HUES6 (cell line): Measurements from ENCODE around the gene ST3GAL6.
"Not testable (repeated sequence)": the region's sequence is repeated elsewhere in the genome, so short reads cannot be mapped to it uniquely, and the experiment has no call there.

ENCODE experiments used
- H3K27ac ChIP-seq: 2 replicates; pipeline ENCODE4 v1.7.0; 2013; ENCODE audit warnings: low read depth, mild to moderate bottlenecking, low read length, inconsistent platforms
- H3K27me3 ChIP-seq: 2 replicates; pipeline ENCODE4 v1.6.1; 2013; ENCODE audit warnings: low read length; ENCODE audit not compliant: control insufficient read depth, insufficient read depth
- H3K36me3 ChIP-seq: 2 replicates; pipeline ENCODE4 v1.6.1; 2013; ENCODE audit warnings: low read length; ENCODE audit not compliant: control insufficient read depth, insufficient read depth
- H3K4me1 ChIP-seq: 2 replicates; pipeline ENCODE4 v1.6.1; 2013; ENCODE audit warnings: low read length; ENCODE audit not compliant: control insufficient read depth, insufficient read depth
- H3K4me3 ChIP-seq: 2 replicates; pipeline ENCODE4 v1.5.1; 2013; ENCODE audit warnings: low read depth, low read length
- H3K9ac ChIP-seq: one replicate; pipeline ENCODE4 v1.6.1; 2013; ENCODE audit warnings: mild to moderate bottlenecking, low read length
- H3K9me3 ChIP-seq: 2 replicates; pipeline ENCODE4 v1.6.1; 2013; ENCODE audit warnings: low read depth, low read length; ENCODE audit not compliant: control insufficient read depth, insufficient read depth

Gene ST3GAL6

DNA sequence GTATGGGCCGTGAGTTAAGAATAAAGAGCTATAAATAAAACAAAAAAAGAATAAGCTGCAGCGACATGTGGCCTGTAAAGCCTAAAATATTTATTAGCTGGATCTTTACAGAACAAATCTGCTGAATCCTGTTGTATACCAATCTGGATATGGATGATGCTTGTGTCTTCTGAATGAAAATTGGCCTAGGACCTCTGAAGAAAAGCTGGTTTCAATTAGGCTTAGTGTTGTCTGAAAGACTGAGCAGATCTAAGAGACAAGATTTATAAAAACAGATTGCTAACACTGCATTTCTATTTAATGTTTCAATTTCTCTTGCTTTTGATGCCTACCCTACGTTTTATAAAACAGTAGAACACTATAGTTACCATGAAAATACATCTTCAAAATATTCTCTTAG lies 57.9 kb downstream of the ST3GAL6 start:
- H3K27ac ChIP-seq: no peak overlapping the region

DNA sequence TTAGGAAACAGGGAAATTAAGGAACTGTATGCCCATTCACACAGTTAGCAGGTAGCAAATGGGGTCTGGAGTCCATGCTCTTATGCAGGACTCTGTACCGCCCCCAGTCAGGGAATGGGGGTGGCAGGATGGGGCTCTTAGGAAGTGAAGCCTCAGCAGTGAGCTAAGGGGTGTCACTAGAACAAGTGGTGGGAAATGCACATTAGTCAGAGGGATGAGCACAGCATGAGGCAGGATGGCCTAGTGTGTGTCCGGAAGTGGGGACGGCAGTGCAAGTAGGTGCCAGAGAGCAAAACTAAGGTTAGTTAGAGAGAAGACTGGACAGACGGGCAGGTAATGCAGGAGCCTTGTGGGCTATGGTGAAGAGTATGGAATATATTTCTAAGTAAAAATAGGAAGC lies 60.7 kb downstream of the ST3GAL6 start:
- Histone ChIP-seq H3K9ac (no peak overlapping the region), H3K27me3 (no peaks in the 10 kb centered on the region), H3K4me1 (no peaks in the 10 kb centered on the region; the same call in 1 of the 2 replicates), H3K36me3 (peaks cover 16% of the 10 kb centered on the region), H3K27ac (no peak overlapping the region), H3K9me3 (no peaks in the 10 kb centered on the region), H3K4me3 (no peak overlapping the region)

More for the DNA sequence above, 57.9 kb downstream of the ST3GAL6 start:
- no peak overlapping the region for H3K9ac ChIP-seq
- H3K27me3 ChIP-seq: no peaks in the 10 kb centered on the region
- peaks cover 34% of the 10 kb centered on the region for H3K36me3 ChIP-seq
- peaks cover 5% of the 10 kb centered on the region; the same call in 1 of the 2 replicates for H3K4me1 ChIP-seq
- H3K4me3 ChIP-seq: no peak overlapping the region
- no peaks in the 10 kb centered on the region for H3K9me3 ChIP-seq

GRCh38 chr3:98824256-98824655 lies 61.1 kb downstream of the ST3GAL6 start:
- Histone ChIP-seq H3K36me3 (peaks cover 12% of the 10 kb centered on the region), H3K4me3 (no peak overlapping the region), H3K4me1 (no peaks in the 10 kb centered on the region; the same call in 1 of the 2 replicates), H3K27ac (no peak overlapping the region), H3K9ac (no peak overlapping the region), H3K9me3 (peaks cover under 1% of the 10 kb centered on the region; the same call in 1 of the 2 replicates), H3K27me3 (no peaks in the 10 kb centered on the region)

- no peak overlapping the region for H3K27ac ChIP-seq
- H3K36me3 ChIP-seq: 0 out of 2 replicates have a peak, but pooled peaks cover 4% of the 10 kb centered on the region
- peaks cover 12% of the 10 kb centered on the region for H3K9me3 ChIP-seq
Measured at GRCh38 chr3:98826126-98826525, 63.0 kb downstream of the ST3GAL6 start.

DNA sequence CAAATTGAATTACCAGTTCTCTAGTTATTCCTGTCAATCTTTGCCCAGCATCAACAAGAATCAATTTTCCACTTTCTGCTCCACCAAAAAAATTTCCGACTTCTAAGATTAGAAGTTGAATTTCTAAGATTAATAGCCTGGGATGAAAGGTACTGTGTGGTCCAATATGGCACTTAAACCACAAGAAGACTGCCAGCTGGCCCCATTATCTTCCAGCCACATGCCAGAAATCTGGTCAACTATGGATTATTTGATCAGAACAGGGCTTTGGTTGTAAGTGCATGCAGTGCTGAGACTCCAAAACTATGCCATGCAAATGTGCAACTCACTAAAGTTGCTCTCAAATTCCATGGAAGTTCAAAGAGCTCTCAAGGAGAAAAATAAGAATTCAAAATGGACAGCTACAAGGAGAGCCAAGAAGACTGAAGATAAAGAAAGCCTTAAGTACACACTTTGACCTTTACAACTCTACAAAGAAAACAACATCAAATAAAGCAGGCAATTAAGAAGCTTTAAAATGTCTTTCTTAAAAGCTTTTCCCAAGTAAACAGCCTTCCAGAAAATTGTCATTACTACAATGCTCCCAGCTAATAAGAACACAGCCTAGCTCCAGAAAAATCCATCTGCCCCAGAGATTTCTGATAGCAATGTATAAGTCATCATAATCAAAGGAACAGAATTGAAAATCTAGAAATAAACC lies 64.2 kb downstream of the ST3GAL6 start:
- Histone ChIP-seq H3K36me3 (no peaks in the 10 kb centered on the region), H3K4me1 (no peaks in the 10 kb centered on the region; the same call in 1 of the 2 replicates), H3K9ac (no peak overlapping the region), H3K27me3 (no peaks in the 10 kb centered on the region), H3K27ac (no peak overlapping the region), H3K9me3 (peaks cover 22% of the 10 kb centered on the region), H3K4me3 (no peak overlapping the region)

More at GRCh38 chr3:98826126-98826525, 63.0 kb downstream of the ST3GAL6 start:
- Histone ChIP-seq H3K4me1 (no peaks in the 10 kb centered on the region; the same call in 1 of the 2 replicates), H3K4me3 (no peak overlapping the region), H3K27me3 (no peaks in the 10 kb centered on the region), H3K9ac (no peak overlapping the region)

DNA sequence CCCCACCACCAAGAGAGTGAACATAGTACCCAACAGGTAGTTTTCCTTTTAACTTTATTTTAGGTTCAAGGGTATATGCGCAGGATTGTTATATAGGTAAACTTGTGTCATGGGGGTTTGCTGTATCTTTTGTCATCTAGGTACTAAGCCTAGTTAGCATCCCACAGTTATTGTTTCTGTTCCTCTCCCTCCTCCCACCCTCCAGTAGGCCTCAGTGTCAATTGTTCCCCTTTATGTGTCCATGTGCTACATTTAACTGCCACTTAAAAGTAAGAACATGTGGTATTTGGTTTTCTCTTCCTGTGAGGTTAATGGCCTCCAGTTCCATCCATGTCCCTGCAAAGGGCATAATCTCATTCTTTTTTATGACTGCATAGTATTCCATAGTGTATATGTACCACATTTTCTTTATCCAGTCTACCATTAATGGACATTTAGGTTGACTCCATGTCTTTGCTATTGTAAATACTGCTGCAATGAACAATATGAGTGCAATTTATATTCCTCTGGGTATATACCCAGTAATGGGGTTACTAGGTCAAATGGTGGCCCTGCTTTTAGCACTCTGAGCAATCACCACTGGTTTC lies 66.2 kb downstream of the ST3GAL6 start:
- Histone ChIP-seq H3K4me3 (no peak overlapping the region), H3K4me1 (no peaks in the 10 kb centered on the region), H3K27me3 (no peaks in the 10 kb centered on the region), H3K9ac (no peak overlapping the region), H3K36me3 (peaks cover 9% of the 10 kb centered on the region), H3K9me3 (peaks cover 37% of the 10 kb centered on the region), H3K27ac (no peak overlapping the region)

DNA sequence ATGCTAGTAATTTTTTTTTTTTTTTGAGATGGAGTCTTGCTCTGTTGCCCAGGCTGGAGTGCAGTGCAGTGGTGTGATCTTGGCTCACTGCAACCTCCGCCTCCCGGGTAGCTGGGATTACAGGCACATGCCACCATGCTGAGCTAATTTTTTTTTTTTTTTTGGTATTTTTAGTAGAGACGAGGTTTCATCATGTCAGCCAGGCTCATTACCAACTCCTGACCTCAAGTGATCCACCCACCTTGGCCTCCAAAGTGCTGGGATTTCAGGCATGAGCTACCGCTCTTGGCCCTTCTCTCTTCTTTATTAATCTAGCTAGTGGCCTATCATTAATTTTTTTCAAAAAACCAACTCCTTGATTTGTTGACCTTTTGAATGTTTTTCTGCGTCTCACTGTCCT lies 67.9 kb downstream of the ST3GAL6 start:
- H3K9me3 ChIP-seq: peaks cover 37% of the 10 kb centered on the region
- not testable (repeated sequence) for H3K4me1 ChIP-seq, H3K9ac ChIP-seq, H3K27ac ChIP-seq, H3K27me3 ChIP-seq, H3K36me3 ChIP-seq, H3K4me3 ChIP-seq

DNA sequence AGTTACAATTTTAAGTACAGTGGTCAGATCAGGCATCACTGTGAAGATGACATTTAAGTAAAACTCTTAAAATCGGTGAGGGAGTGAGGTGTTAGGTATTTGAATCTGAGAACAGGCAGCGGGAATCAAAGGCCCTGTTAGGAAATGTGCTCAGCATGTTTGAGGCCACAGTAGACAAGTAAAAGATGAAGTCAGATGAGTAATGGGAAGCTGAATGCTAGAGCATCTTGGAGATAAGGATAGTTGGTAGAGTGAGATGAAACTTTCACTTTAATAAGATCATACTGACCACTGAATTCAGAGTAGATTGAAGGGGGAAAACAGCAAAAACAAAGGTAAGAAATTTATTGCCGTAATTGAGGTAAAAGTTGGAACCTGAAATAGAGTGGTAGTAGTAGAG lies 76.7 kb downstream of the ST3GAL6 start:
- Histone ChIP-seq H3K4me3 (no peak overlapping the region), H3K27ac (no peak overlapping the region), H3K9ac (no peak overlapping the region), H3K4me1 (no peaks in the 10 kb centered on the region), H3K36me3 (peaks cover 17% of the 10 kb centered on the region), H3K9me3 (peaks cover 14% of the 10 kb centered on the region), H3K27me3 (no peaks in the 10 kb centered on the region)

GRCh38 chr3:98843266-98843959 lies 80.3 kb downstream of the ST3GAL6 start:
- no peaks in the 10 kb centered on the region for H3K4me1 ChIP-seq
- peaks cover 26% of the 10 kb centered on the region for H3K36me3 ChIP-seq
- no peak overlapping the region for H3K4me3 ChIP-seq
- no peak overlapping the region for H3K27ac ChIP-seq
- H3K9me3 ChIP-seq: peaks cover 18% of the 10 kb centered on the region
- no peak overlapping the region for H3K9ac ChIP-seq
- H3K27me3 ChIP-seq: no peaks in the 10 kb centered on the region
